ENCODE measurements around the gene PDPR.
"Not testable (repeated sequence)": the region's sequence is repeated elsewhere in the genome, so short reads cannot be mapped to it uniquely, and the experiment has no call there.

Gene PDPR

DNA sequence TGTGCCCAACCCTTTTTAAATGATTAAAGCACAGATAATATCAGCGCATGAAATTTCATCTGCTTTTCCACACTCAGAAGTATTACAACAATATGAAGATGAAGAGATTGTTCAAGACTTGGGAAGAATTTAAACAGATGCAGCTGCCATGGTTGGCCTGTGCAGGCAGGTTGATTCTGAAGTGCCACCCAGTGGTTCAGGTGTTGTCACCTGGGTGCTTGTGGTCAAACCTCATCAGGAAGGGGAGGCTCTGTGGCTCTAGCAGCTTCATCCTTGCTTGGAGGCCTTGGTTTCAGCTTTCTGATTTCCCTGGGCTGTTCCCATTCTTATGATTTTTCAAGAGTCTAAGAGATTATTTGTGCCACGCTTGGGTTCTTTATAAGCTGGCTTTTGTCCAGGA lies 37.3 kb downstream of the PDPR start:
- no peaks in the 10 kb centered on the region for H3K27me3 Mint-ChIP-seq
- no peak overlapping the region for H3K4me3 Mint-ChIP-seq
- no peak for ATAC-seq
- no peaks in the 10 kb centered on the region for H3K9me3 Mint-ChIP-seq
- H3K36me3 Mint-ChIP-seq (ENCODE audit: low read depth) = peaks cover 52% of the 10 kb centered on the region
- H3K27ac Mint-ChIP-seq = no peak overlapping the region
- no peak for DNase-seq
- no peaks in the 10 kb centered on the region for H3K4me1 Mint-ChIP-seq

DNA sequence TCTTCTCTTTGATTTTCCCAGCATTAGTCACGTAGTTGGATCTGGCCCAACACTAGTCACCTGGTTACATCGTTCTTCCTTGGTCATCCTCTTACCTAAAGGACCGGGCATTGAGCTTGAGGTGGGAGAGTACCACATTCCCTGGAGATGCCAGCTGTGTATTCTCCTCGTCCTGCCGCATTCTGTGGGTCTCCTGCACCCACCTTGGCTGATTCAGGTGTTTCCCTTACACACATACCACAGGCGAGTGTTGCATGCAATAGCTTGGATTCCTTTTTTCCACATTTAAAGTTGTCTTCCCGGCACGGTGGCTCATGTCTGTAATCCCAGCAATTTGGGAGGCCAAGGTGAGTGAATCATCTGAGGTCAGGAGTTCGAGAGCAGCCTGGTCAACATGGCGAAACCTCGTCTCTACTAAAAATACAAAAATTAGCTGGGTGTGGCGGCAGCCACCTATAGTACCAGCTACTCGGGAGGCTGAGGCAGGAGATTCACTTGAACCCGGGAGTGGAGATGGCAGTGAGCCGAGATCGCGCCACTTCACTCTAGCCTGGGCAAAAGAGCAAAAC lies 37.9 kb downstream of the PDPR start:
- ATAC-seq (no peak), DNase-seq (no peak)
- no peaks in the 10 kb centered on the region for H3K27me3 Mint-ChIP-seq
- no peak overlapping the region for H3K27ac Mint-ChIP-seq
- H3K36me3 Mint-ChIP-seq (ENCODE audit: low read depth) = peaks cover 57% of the 10 kb centered on the region
- no peak overlapping the region for H3K4me3 Mint-ChIP-seq
- H3K4me1 Mint-ChIP-seq = no peaks in the 10 kb centered on the region
- no peaks in the 10 kb centered on the region for H3K9me3 Mint-ChIP-seq

DNA sequence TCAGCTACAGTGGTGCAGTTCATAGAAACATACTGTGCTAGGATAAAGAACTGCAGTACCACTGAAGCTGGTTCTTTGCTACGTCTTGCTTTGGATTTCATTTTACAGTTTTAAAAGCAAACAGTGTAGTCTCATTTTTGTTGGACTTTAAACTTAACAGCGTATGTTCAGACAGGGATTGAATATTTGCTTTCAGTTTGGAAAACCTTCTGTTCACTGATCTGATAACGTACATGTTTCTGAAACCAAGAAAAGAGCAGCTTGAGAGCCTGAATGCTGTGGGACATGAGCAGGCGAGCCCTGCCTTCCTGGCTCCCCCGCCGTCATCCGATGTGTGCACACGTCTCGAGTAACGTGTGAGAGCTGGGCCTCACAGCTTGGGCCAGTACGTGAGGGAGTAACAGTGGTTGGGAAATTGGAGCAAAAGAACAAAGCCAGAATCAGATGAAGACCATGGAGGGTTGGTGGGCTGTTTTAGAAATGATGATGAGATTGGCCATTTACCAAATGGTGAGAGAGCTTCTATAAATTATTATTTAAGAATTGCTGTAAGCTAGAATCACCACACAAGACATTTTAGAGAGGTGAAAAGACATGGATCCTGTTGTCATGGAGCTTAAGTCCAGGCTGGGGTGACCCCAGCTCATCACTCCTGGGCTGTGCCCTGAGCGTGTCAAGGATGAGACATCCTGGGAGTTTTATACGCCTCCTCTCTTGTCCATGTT lies 38.6 kb downstream of the PDPR start:
- Mint-ChIP-seq H3K9me3 (no peaks in the 10 kb centered on the region), H3K27me3 (no peaks in the 10 kb centered on the region), H3K4me1 (no peaks in the 10 kb centered on the region), H3K27ac (no peak overlapping the region), H3K36me3 (ENCODE audit: low read depth) (peaks cover 61% of the 10 kb centered on the region), H3K4me3 (no peak overlapping the region)
- no peak for DNase-seq
- ATAC-seq = no peak

GRCh38 chr16:70154736-70155135 lies 40.6 kb downstream of the PDPR start:
- H3K27ac Mint-ChIP-seq, H3K4me1 Mint-ChIP-seq, H3K9me3 Mint-ChIP-seq, DNase-seq, H3K4me3 Mint-ChIP-seq, ATAC-seq, H3K27me3 Mint-ChIP-seq: not testable (repeated sequence)
- peaks cover 51% of the 10 kb centered on the region for H3K36me3 Mint-ChIP-seq (ENCODE audit: low read depth)

- no peaks in the 10 kb centered on the region for H3K9me3 Mint-ChIP-seq
- peak; percentile 9 for ATAC-seq
These were observed 42.3 kb downstream of the PDPR start for GRCh38 chr16:70156207-70156978.

GRCh38 chr16:70157105-70157476 lies 43.0 kb downstream of the PDPR start:
- Mint-ChIP-seq H3K36me3 (ENCODE audit: low read depth) (peaks cover 40% of the 10 kb centered on the region), H3K9me3 (no peaks in the 10 kb centered on the region), H3K4me1 (no peaks in the 10 kb centered on the region), H3K27ac (no peak overlapping the region), H3K4me3 (no peak overlapping the region), H3K27me3 (no peaks in the 10 kb centered on the region)
- no peak for ATAC-seq
- no peak for DNase-seq

More at GRCh38 chr16:70156207-70156978, 42.3 kb downstream of the PDPR start:
- DNase-seq = no peak
- H3K4me1 Mint-ChIP-seq = no peaks in the 10 kb centered on the region
- H3K27ac Mint-ChIP-seq = peak overlapping the region; percentile 24
- no peaks in the 10 kb centered on the region for H3K27me3 Mint-ChIP-seq
- no peak overlapping the region for H3K4me3 Mint-ChIP-seq
- peaks cover 41% of the 10 kb centered on the region for H3K36me3 Mint-ChIP-seq (ENCODE audit: low read depth)

DNA sequence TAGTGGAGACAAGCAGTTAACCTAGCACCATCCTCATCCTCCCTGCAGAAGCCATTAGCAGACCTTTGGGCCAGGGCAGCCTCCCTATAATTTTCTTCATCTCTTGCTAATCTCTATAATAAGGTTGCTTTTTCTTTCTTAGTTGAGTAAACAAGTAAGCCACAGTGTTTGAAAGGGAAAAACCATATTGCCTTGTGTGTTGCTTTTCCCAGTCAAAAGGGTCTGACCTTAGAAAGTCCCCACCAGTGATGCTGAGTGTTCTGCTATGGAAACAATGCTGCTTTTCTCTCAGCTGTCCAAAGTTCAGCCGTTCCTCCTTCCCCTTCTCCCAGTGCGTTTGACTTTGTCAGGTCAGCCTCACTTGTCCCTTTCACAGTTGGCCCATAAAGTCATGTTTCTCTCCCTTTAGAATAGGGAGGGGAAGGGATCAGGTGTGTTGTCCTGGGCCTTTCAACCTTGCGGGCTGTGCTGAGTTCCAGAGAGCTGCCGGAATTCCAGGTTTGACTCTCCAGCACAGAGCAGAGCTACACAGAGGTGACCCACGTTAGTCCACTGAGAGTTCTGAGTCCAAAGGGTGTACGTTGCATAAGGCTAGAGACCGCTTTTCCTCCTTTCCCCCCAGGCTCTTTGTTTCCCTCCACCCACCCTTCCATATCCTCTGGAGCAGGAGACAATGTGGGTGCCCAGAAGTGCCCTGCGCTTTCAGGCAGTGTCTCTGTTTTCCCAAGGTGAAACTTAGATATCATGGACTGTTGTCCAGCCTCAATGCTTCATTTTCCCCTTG lies 43.5 kb downstream of the PDPR start:
- ATAC-seq = no peak
- Mint-ChIP-seq H3K27me3 (no peaks in the 10 kb centered on the region), H3K27ac (no peak overlapping the region), H3K4me3 (no peak overlapping the region), H3K36me3 (ENCODE audit: low read depth) (peaks cover 36% of the 10 kb centered on the region), H3K4me1 (no peaks in the 10 kb centered on the region), H3K9me3 (no peaks in the 10 kb centered on the region)
- DNase-seq = no peak

DNA sequence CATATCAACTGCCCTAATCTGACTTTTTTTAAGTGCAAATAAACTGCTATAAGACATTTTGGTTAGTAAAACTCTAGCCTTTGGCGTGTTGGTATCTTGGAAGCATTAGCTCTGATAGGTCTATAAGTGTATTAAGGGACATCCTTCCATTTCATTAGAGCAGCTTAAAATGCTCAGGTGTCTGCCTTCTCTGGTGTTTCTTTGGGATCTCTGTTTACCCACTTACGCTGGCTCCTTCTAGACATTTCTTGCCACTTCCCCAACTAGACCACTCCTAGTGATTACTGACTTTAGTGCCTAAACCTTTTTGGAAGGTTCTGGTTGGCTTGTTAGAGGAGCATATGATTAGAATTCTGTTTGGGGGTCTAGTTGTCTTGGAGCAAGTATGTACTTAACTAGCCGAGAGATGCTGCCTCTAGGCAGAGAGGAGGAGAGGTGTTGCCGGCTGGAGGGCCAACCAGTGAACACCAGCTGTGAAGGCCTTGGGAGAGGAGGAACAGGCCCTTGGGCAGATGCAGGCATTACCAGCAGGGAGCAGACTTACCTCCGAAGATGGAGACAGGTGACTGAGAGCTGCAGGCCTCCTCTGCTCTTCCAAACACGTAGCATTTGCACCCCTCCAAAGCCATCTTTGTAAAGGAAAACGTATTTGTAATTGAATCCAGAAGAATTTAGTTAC lies 44.3 kb downstream of the PDPR start:
- DNase-seq (no peak), ATAC-seq (no peak)

GRCh38 chr16:70159355-70160348 lies 45.5 kb downstream of the PDPR start:
- H3K27me3 Mint-ChIP-seq = no peaks in the 10 kb centered on the region
- no peak overlapping the region for H3K27ac Mint-ChIP-seq
- H3K4me3 Mint-ChIP-seq = no peak overlapping the region
- H3K9me3 Mint-ChIP-seq = no peaks in the 10 kb centered on the region
- ATAC-seq (no peak), DNase-seq (no peak)
- H3K4me1 Mint-ChIP-seq = no peaks in the 10 kb centered on the region
- H3K36me3 Mint-ChIP-seq (ENCODE audit: low read depth) = peaks cover 24% of the 10 kb centered on the region

More for the DNA sequence above, 44.3 kb downstream of the PDPR start:
- Mint-ChIP-seq H3K36me3 (ENCODE audit: low read depth) (peaks cover 30% of the 10 kb centered on the region), H3K27me3 (no peaks in the 10 kb centered on the region), H3K4me1 (no peaks in the 10 kb centered on the region), H3K9me3 (no peaks in the 10 kb centered on the region), H3K27ac (no peak overlapping the region), H3K4me3 (no peak overlapping the region)

DNA sequence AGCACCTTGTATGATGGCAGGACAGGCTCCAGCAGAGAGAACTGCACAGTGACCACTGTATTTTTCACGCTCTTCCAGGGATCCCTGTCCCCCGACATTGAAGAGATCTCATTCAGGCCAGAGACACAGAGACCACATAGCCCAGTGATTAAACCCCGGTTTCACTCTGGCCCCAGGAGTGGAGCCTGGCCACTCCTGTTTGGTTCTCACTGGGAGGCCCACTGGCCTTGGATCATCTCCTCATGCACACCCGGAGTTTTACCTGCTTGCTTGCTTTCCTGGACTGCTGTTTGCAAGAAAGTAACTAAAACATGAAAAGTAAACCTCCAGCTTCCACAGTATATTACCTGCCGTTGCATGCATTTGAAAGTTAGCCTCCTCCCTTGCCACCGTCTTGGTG lies 46.3 kb downstream of the PDPR start:
- Mint-ChIP-seq H3K36me3 (ENCODE audit: low read depth) (peaks cover 24% of the 10 kb centered on the region), H3K9me3 (no peaks in the 10 kb centered on the region), H3K4me3 (no peak overlapping the region), H3K27ac (no peak overlapping the region), H3K4me1 (peaks cover 3% of the 10 kb centered on the region), H3K27me3 (no peaks in the 10 kb centered on the region)
- no peak for ATAC-seq
- DNase-seq = no peak

DNA sequence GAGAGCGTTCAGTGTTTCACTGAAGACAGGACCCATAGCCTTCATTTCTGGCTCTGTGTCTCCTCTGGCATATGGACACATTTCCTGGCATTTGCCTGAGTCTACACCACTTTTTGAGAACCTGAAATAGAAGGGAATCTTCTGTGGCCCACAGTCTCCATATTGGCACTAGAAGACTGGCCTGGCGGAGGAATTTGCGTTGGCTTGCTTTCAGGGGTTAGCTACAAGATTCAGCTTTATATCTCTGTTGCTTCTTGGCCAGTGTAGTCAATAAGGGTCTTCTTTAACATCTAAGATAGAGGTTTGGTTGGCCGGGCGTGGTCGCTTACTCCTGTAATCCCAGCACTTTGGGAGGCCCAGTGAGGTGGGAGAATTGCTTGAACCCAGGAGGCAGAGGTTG lies 46.7 kb downstream of the PDPR start:
- Mint-ChIP-seq H3K9me3 (no peaks in the 10 kb centered on the region), H3K36me3 (ENCODE audit: low read depth) (peaks cover 23% of the 10 kb centered on the region), H3K4me3 (no peak overlapping the region), H3K27me3 (no peaks in the 10 kb centered on the region), H3K4me1 (peaks cover 3% of the 10 kb centered on the region), H3K27ac (no peak overlapping the region)
- DNase-seq = no peak
- ATAC-seq = no peak

GRCh38 chr16:70161350-70161749 lies 47.2 kb downstream of the PDPR start:
- peaks cover 3% of the 10 kb centered on the region for H3K4me1 Mint-ChIP-seq
- no peak overlapping the region for H3K4me3 Mint-ChIP-seq
- peaks cover 18% of the 10 kb centered on the region for H3K36me3 Mint-ChIP-seq (ENCODE audit: low read depth)
- no peak for DNase-seq
- H3K27me3 Mint-ChIP-seq = no peaks in the 10 kb centered on the region
- ATAC-seq = no peak
- H3K27ac Mint-ChIP-seq = no peak overlapping the region
- no peaks in the 10 kb centered on the region for H3K9me3 Mint-ChIP-seq

GRCh38 chr16:70162041-70162451 lies 47.9 kb downstream of the PDPR start:
- H3K4me1 Mint-ChIP-seq = peaks cover 3% of the 10 kb centered on the region
- no peaks in the 10 kb centered on the region for H3K9me3 Mint-ChIP-seq
- no peak for DNase-seq
- H3K4me3 Mint-ChIP-seq = no peak overlapping the region
- peaks cover 13% of the 10 kb centered on the region for H3K36me3 Mint-ChIP-seq (ENCODE audit: low read depth)
- H3K27ac Mint-ChIP-seq = no peak overlapping the region
- no peak for ATAC-seq
- no peaks in the 10 kb centered on the region for H3K27me3 Mint-ChIP-seq
